Putamen (tissue), 1 donor: Measurements from ENCODE around the gene LCA5L.
A peak's percentile ranks its signal among the peaks of the same experiment; 100 is the strongest.
"Not testable (repeated sequence)": the region's sequence is repeated elsewhere in the genome, so short reads cannot be mapped to it uniquely, and the experiment has no call there.

Experiments used
- DNase-seq: peaks from one replicate; pipeline ENCODE4 v3.0.0-alpha.2; 2016; ENCODE audit warnings: low spot score

LCA5L gene

GRCh38 chr21:39451332-39452206 is 6.0 kb upstream of the LCA5L start, which contains the start of gene SH3BGR:
Gene SH3BGR, plus strand, starts transcription at chr21:39451970. Its CDS starts 127 bp downstream, at chr21:39452097.
- peak; percentile 52 for DNase-seq

- no peak for DNase-seq
Observed at GRCh38 chr21:39447264-39447663, 1.7 kb upstream of the LCA5L start.

GRCh38 chr21:39444421-39445180 is 977 bp downstream of the LCA5L start:
- DNase-seq = peak; percentile 49

- peak; percentile 33 for DNase-seq
Observed at GRCh38 chr21:39441502-39442475, 3.8 kb downstream of the LCA5L start.

DNA sequence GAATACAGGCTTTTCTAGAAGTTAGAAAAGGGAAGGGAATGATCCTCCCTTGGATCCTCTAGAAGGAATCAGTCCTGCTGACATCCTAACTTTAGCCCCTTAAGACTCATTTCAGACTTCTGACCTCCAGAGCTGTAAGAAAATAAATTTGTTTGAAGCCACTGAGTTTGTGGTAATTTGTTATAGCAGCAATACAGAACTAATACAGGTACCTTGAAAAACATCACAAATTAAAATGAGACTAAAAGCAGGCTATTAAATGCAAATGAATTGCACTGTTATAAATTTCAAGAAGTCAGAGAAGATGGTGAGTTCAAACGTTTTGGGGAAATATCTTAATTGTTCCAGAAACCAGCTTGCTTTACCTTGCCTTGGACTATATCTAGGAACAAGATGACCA is 6.3 kb downstream of the LCA5L start:
- no peak for DNase-seq

- no peak for DNase-seq
Observed at GRCh38 chr21:39434950-39435349, 10.6 kb downstream of the LCA5L start.

GRCh38 chr21:39430954-39431353 is 14.6 kb downstream of the LCA5L start:
- DNase-seq = no peak

- DNase-seq = no peak
Observed at GRCh38 chr21:39430457-39430856, 15.1 kb downstream of the LCA5L start.

- no peak for DNase-seq
Observed at GRCh38 chr21:39430016-39430415, 15.6 kb downstream of the LCA5L start.

GRCh38 chr21:39429445-39429844 is 16.1 kb downstream of the LCA5L start:
- no peak for DNase-seq

DNA sequence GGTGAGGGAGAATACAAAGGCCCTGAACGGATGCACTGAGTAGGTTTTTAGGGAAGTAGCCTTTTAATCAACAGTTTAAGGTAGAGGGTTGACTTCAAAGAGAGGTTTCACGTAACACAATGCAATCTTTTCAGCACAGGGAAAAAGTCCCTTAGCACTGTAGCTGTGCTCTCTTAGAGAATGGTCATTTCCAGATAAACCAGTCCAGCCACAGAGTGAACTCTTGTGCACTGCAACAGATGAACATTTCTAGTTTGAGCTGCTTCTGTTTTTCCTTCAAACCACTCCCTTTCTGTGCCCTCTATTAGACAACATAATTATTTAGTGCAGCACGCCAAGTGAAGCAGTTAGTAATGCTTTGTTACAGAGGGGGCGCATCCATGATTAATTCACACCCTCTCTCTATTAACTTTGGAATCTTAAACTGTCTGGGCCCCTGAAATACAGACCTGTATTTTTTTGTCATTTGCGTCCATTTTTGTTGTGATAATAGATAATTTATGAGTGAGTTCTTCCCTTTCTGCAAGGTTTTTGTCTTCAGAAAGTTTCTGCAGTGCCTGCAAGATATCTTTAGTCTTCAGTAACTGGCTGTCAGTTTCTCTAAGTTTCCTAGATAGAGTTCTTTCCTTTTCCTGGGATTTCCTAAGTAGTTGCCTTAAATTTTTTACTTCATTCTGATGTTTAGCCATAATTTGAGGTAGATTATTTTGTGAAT is 22.9 kb downstream of the LCA5L start:
- no peak for DNase-seq

- DNase-seq = not testable (repeated sequence)
Observed at GRCh38 chr21:39419204-39419603, 26.4 kb downstream of the LCA5L start.

DNA sequence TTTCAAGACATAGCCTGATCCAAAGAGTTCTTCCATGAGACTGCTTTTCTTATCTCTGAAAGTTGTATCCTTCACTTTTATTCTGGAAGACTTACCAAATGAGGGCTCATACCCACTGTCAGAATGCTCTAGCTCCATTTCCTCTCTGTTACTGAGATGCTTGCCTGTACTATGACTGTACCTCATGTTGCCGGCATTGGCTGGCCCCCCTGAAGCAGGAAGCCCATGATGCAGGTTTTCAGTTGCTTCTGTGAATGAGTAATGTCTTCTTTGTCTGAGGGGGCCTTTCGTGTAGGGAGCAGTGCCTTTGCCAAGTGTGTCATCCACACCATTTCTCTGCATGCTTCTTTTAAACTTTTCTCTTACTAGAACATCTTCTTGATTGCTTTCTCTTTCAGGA is 39.5 kb downstream of the LCA5L start:
- no peak for DNase-seq

GRCh38 chr21:39400173-39400572 is 45.4 kb downstream of the LCA5L start:
- no peak for DNase-seq

DNA sequence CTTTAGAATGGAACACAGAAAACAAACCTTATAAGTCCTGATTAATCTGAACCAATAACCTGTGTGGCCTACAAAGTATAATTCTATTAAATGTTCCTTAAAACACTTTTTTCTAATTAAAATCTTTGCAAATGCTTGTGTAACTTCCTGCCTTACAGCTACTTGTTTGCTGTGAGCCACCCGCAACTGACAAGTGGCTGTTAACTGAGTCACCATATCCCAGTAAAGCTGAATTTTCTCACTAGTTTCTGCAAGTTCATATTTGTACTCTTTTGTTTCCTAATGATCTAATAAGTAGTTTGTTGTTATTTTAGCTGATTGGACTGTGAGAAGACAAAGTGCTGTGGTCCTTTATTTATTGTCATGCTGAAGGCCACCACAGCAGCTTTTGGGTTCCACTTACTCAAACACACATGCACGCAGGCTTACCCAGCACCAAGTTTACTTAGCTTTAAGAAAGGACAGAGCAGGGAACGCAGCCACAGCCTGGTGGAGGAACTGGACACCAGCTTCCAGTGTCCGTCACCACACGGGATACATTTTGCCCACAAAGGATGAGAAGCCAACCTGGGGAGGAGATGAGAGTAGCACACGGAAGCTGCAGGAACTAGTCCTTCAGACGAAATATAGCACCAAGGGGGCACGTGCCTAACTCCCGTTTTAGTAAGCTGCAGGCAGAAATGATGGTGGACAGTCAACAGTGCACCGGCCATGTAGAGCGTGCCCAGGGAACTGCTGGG is 47.8 kb downstream of the LCA5L start:
- DNase-seq = no peak

GRCh38 chr21:39392981-39393380 is 52.6 kb downstream of the LCA5L start:
- no peak for DNase-seq

- no peak for DNase-seq
Observed at GRCh38 chr21:39390212-39390765, 55.3 kb downstream of the LCA5L start.

GRCh38 chr21:39388811-39389155 is 56.8 kb downstream of the LCA5L start:
- no peak for DNase-seq

DNA sequence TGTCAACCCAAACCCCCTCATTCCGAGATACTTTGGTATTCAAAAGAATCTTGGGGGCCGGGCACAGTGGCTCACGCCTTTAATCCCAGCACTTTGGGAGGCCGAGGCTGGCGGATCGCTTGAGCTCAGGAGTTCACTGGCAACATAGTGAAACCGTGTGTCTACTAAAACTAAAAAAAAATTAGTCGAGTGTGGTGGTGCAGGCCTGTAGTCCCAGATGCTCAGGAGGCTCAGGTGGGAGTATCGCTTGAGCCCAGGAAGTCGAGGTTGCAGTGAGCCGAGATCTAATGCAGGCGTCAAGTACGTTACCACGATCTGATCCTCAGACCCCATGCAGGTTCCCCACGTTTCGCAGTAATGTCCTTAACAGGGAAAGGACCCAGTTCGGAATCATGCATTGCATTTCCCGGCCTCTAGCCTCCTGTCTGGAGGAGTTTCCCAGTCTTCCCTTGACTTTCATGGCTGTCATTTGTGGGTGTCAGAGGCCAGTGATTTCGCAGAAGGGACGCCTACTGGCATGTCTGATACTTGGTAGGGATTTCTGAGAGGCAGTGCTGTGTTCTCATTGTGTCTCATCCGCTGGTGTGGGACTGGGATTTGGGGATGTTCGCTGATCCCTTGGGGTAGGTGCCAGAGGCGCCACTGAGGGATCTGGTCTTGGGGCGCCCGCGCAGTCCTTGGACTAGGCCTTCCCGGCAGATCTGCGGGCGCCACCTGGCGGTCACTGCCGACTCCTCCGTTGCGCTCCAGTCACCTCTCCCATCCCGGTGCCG is 57.4 kb downstream of the LCA5L start:
- DNase-seq = peak; percentile 81
